Iris pigment epithelial cell (primary cell): ENCODE data around the gene RBM33.
"Not testable (repeated sequence)": the region's sequence is repeated elsewhere in the genome, so short reads cannot be mapped to it uniquely, and the experiment has no call there.

ENCODE experiments used
- DNase-seq: peaks from one replicate; pipeline ENCODE4 v3.0.0-alpha.2; 2011; ENCODE audit warnings: low read depth

Gene RBM33

DNA sequence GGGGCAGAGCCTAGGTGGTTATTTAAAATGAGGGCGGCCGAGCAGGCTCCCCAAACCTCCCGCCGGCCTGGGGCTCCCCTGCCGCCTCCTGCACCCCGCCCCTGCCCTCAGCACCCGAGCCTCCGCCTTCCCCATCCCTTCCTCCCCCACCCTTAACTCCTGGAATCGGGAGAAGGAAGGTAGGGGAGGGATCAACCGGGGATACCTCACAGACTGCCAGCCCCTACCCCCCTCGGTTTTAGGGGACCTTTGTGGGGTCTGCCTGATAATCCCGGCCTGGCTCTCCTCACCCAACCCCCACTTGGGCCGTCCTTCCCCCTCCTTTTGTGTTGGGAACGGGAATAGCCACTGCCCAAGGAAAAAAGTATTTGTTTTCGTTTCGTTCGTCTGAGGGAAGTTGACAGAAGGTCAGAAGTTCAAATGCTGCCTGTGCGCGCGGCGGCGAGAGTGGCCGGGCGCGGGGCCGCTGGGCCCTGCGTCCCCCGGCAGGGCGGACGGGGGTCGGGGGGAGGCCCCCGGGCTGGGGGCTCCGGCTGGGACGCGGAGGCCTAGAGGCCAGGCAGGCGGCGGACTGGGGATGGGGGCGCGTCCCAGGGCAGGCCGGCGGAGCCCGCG is 165.0 kb downstream of the RBM33 start:
- no peak for DNase-seq

DNA sequence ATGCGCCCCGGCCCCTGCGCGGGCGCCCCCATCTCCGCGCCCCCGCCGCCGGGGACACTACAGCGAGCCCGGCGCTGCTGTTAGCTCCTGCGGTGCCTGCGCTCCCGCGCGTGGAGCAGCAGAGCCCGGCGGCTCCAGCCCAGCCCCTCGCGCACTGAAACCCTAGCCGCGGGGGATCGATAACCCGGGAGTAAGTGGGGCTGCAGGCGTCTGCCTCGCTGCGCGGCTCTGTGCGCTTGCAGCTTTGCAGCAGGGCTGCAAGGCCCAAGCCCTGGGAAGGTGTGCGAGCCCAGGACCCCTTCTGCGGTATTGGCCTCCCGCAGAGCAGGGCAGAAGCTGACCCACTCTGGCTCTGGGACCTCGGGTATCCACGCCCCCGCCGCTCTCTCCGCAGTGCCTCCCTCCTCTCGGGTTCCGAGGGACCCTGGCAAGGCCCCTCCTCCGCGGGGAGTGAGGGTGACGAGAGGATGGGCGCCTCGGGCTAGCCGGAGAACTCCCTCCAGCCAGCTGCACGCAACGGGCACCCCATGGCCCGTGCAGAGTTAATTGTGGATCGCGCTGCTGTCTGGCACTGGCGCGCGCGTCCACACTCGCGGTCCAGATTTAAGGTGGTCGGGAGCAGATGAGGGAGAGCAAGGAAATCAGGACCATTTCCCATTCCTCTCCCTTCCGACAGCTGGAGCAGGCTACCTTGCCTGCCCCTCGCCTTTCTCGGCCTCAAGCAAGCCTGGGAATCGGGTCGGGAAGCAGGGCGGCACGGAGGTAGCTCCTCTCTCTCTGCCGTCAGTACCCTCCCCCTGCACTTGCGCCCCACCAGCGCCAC is 165.7 kb downstream of the RBM33 start:
- no peak for DNase-seq

DNA sequence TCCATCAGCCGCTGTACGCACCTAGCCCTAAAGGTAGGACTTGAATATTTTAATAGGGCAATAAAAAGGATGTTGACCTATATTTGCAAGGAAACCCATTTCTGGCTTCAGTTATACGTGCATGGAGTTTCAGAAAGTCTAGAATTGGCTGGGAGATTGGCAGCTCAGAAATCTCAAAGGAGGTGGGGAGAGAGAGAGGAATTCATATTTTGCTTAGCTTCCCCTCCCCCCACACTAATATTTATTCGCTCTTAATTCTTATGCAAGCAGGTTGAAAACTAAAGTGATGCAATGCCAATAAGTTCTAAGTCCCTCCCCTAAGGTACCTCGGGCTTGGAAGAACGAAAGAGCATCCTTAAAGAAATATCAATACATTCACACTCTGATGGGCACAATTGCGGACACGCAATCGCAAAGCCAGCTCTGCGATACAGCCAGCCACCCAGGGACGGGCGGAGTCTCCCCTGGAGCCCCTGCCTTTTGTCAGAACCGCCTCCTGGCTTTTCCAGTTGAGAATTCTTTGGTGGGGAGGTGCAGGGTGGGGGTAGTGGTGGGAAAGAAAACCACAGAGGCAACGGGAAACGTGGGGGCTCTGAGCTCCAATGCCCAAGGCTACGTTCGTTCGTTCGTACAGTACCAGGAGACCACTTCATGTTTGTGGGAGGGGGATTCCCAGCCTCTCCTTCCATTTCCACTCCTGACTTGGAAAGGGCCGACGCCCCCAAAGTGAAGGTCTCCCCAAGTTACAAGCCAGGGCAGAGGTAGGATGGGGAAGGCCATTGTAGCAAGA is 166.5 kb downstream of the RBM33 start:
- DNase-seq: no peak

DNA sequence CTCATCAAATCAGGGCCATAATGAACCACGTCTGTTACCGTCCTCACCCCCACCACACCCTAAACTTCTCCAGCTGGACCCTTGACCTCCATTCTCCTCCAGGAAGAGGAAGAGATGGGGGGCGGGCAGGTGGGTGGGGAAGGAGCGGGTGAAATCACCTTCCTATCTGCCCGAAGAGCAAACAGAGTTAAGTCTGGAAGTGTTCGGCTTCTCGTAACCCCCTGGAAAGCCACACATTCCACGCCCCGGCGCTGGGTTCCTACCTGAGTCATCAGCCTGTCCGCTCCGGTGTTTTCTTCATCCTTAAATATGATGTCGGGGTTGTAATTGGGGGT is 167.1 kb downstream of the RBM33 start:
- DNase-seq: no peak

DNA sequence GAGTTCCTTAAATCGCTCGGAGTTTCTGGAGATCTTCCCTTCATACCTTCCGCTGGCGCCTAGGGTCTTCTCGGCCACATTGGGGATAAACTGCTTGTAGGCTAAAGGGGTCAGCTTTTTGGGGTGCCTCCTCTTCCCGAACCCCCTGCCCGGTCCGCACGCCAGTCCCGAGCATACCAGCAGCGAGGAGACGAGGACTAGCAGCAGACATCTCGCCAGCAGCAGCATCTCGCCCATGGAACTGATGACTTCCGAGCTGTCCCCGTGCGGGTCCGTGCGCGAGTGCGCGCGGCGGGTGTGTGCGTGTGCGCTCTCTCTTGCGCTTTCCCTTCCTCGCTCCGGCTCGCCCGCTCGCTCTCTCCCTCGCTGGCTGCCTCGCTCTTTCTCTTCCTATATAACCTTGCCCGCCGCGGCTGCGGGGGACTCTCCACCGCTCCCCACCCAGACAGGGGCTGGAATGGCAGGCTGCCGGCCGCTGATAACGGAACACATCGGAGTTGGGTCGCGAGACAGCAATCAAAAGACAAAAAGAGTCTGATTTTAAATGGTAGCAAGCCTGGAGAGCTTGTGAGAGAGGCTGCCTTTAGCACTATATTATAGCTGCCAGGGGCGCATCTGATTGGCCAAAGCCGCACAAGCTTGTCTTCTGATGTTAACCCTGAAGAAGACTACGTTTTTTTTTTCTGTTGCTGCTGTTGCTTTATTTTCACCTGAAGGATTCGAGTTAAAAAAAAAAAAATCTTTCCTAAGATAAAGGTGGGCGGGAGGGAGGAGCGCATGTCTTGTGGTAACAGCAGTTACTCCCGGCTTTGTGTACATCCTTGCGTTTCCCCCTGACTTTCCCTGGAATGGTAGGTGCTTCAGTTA is 167.7 kb downstream of the RBM33 start, which contains the start of gene SHH:
TSS of gene SHH (minus strand) at position 569 of the 867 bp plus-strand sequence. CDS start at position 228, 341 bp downstream.
- DNase-seq: peak; percentile 43

DNA sequence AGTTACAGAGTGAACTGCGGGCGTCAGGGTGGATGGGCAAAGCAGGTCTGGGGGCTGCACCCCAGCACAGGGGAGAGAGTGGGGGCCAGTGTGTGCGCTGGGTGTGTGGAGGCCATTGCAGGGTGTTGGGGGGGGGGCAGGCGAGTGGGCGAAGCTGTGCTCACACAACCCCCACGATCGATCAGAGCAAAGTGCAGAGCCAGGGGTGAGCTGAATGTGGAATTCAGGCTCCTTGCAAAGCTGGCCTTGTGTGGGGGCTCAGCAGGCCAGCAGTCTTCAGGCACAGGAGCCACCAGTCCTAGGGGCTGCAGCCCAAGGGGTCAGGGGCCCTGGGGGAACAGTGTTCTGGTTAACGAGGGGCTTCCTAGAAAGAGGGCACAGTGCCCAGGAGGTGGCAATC is 168.7 kb downstream of the RBM33 start:
- no peak for DNase-seq

DNA sequence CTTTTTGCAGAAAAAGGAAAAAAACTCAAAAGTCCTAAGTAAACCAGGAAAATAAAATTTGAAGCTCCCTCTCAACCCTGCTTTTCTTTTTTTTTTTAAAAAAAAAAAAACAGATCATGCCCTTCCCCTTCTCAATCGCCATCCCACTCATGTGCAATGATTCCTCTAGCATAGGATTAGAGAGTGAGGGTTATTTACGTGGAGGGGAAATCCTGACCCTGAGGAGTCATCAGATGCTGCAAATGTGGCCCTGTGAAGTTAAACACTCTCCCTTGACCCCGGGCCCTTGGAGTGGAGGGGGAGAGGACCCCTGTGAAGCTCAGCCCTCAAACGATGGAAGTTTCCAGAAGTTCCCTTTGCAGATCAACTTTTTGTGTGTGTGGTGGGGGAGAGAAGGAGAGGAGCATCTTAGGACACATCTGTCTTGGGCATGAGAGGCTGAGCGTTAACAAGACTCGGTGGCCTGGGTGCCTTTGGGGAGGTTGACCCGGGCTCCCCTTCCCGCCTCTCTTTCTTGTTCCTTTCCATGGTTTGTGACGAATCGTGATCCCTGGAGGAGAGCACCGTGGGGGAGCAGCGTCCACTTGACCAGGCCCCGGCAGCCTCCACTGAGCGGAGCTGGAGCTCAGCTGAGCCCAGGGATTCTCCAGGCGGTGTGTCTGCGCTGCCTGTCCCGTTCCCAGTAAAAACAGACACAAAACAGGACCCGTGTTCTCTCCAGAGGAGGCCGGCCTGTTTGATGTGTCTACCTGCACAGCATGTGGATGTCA is 169.3 kb downstream of the RBM33 start:
- no peak for DNase-seq

DNA sequence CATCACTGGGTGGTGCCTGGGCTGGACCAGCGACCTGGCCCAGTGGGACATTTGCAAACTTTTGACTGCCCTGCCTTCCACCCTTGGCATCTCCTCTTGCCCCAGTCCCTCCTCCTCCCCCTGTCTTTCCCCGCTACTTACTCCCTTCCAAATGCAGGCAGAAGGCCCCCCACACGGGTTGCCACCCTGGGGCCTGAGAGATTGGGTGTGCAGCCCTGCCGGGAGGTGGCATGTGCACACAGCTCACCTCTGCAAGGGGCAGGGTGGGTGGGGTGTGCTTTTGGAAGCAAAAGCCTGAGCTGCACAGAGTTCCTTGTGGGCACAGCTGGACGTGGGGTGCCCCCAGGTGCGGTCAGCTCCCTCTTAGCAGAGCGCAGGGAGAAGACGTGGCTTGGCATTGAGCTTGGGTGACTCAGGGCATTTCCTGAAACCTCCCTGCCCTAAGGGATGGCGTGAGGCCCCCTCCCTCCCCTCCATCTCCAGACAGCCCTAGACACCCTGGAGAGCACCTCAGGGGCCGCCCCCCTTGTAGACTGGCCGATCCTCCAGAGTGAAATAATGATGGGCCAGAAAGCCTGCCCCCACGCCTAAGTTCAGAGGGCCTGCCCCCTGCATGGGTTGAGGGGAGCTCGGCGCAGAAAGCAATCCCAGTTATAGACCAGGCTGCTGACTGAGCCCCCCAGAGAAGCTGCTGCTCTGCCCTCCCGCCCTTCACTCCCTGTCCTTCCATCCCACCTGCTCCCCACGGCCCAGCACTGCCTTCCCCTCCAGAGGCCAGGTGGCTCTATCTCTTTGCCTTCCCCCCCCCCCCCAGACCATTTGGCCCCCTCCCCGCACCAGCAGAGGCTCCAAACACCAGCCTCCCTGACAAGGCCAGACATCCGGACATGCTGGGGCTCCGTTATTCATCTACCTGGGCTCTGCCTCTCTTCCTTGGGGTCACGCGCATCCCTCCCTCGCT is 170.1 kb downstream of the RBM33 start:
- no peak for DNase-seq

DNA sequence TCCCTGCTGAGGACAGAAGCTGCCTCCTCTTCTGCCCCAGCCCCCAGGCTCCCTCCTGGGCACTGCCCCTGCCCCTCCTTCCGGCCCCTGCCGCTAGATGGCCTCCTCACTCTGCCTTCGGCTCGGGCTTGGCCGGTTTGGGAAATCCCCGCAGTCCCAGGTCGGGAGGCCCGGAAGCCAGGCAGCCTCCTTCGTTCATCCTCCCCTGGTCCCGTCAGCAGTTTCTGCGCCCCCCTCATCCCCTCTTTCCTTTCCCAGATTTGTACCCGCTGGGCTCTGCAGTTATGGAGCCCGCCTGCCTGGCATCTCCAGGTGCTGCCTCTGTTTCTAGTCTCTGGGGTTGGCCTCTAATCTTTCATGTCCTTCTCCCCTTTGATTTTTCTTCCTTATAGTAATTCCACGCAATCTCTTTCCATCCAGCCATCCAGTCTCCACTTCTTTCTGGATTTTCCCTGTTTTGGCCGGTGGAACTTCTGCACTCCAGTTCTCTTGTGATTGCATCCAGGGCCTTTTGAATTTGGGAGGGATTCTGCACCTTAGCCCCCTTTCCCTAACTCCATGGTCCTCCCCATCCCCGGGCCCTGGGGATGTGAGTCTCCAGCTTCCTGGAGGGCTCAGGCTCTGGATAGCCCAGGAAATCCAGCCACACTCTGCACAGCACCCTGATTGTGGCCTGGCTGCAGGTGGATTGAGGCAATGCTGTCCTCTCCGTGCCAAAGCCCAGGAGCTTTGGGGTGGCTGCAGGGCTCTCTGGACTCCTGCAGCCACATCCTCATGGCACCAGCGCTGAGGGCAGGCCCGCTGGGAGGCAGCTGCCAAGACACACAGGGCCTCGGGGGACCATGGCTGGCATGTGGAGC is 171.1 kb downstream of the RBM33 start:
- peak; percentile 51 for DNase-seq

DNA sequence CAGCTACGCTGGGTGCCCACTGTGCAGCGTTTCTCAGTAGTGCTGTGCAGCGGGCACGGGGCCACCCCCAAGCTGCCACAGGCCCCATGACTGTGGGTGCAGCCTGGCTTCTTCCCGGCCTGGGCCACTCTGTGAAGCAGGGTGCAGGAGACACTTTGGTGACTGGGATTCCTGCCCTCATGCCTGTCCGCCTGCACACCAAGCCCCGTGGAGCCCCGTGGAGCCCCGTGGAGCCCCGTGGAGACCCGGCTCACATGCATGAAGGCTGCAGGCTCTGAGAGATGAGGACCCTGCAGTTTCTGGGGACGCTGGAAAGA is 171.7 kb downstream of the RBM33 start:
- DNase-seq: no peak

DNA sequence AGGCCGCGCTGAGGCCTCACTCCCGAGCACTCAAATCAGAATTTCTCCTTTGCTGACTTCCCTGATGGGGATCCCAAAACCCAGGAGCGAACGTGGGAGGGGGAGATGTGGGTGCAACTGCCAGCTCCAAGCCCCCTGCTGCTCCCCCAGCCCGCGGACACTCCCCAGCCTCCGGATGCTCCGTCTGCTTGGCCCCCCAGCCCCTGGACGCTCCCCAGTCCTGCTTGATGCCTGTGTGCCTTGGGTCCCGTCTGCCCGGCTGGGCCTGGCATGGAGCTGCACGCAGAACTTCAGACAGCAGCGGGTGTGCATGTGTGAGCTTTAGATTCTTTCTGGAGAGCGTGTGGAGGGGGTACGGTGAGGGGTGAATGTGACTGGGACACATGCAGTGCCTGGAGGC is 172.5 kb downstream of the RBM33 start:
- DNase-seq: no peak

DNA sequence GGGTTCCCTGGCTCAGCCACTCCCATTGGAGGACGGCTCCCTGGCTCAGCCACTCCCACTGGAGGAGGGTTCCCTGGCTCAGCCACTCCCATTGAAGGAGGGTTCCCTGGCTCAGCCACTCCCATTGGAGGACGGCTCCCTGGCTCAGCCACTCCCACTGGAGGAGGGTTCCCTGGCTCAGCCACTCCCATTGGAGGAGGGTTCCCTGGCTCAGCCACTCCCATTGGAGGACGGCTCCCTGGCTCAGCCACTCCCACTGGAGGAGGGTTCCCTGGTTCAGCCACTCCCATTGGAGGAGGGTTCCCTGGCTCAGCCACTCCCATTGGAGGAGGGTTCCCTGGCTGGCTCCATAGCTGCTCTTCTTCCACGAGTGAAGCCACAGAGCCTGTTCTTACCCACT is 173.1 kb downstream of the RBM33 start:
- not testable (repeated sequence) for DNase-seq

DNA sequence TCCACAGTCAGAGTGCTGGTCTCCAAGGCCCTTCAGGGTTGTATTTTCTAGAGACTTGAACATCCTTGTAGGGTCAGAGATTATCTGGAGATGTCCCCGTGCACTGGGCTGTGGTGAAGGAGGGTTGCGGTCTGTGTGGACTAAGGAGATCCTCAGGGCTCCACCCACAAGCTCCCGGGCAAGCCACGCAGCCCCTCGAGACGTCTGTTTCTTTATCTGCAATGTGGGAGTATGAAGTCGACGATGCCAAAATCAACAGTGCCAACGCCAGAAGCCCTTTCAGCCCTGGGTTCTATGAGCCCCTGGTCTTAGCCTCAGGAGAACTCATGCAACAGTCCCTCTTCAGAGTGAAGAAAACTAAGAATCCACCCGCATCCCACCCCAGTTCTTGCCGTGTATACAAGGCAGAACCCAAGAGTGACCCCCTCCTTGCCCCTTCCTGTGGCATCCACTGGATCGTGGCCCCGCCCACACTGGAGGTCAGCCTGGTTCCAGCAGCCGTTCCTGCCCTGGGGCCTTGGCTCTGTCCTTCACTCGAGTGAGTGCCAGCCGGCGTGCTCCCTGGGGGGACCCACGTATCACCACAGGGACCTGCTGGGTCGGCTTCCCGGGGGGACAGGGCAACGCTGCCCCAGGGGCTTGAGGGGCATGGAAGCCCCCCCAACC is 173.8 kb downstream of the RBM33 start:
- DNase-seq: no peak

DNA sequence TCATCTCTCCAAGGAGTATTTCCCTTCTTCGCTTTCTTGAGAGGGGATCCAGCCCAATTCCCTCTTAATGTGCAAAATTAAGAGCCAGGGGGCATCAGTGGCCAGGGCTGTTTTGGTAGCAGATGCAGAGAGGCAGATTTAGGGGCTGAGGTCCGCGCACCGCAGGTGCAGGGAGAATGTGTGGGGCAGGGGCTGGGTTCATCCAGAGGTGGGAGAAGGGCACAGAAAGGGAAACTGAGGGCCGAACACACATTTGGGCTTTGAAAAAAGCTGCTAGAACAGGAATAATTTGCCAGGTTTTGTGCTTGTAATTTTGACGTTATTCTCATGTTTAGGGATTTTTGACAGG is 174.3 kb downstream of the RBM33 start:
- no peak for DNase-seq

DNA sequence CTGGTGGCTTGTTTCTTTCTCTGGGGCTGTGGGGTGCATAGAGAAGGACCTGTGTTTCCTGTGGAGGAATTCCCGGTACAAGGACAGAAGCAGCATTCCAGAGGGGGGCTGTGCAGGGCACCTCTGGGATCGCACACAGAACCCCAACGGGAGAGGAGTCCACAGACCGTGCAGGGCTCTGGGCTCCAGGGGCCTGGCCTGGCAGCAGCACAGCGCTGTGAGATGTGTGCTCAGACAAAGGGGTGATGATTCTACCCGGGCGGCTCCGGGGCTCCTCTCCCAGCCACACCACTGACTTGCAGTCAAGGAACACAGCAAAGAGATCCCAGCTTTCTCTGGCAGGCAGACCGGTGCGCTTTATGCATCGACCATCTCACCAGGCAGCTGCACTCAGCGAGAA is 174.7 kb downstream of the RBM33 start:
- no peak for DNase-seq

DNA sequence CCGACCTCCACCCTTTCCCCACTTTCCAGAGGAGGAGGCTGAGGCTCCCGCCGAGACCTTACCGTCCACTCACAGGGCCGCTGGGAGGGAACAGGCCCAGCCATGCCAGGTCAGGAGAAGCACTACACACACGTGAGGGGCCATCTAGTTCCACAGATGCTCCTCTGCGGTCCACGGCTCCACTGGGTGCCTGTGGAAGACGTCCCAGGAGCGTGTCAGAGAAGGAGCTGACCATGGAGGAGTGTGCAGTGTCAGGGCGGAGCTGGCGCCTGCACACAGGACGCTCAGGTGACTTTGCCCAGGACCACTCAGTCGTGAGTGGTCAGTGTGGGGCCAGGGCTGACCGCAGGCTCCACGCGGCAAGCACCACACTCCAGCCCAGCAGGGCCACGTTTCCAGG is 175.8 kb downstream of the RBM33 start:
- DNase-seq: no peak

DNA sequence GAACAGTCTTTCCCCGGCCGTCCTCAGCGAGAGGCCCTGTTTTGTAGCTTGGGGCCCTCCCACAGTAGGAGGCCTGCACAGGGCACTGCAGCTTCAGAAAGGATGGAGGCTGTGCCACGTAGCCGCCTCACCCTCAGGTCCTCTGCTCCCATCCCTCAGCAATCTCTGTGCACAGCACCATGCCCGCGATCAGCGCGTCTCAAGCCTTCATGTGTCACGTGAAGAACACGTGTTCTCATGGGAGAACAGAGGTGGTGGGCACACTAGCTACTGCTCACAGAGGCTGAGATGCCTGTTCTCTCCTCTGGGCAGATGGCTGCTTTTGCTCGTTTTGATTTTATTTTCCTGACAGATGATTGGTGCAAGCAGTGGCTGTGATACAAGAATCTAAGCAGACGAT is 176.3 kb downstream of the RBM33 start:
- no peak for DNase-seq

DNA sequence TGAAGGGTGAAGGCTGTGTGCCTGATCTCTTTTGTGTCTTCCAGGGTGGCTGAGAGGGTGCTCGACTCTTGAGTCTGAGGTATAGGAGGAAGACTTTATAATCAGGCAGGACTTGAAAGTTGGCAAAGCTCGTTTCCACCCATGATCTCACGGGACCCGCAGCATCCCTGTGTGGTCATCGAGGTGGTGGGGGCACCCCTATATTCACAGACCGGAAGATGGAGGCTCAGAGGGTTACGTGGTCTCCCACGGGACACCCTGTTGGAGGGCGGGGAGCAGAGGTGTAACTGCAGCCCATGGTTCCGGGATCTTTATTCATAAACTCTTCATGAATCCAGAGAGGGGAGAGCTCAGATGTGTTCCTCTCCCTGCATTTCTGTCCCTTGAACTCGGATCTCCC is 177.4 kb downstream of the RBM33 start:
- DNase-seq: no peak
